GM21717 (cell line): Measurements from ENCODE around the gene DHRS3.

Experiments used
- ATAC-seq: cut with Tn5 transposase; IDR thresholded peaks from one replicate; pipeline ENCODE4 v1.9.1; 2021; ENCODE audit warnings: mild to moderate bottlenecking, moderate library complexity; ENCODE audit not compliant: unreplicated experiment

The DHRS3 gene

GRCh38 chr1:12519693-12520364, 98.2 kb downstream of the DHRS3 start:
- ATAC-seq: no peak

GRCh38 chr1:12518931-12519692, 98.9 kb downstream of the DHRS3 start:
- no peak for ATAC-seq
